Measurements from ENCODE around the gene KRT77. TPM values are rescaled to one million over a fixed set of nuclear protein-coding genes. Genes with fewer than 3 reads are reported as not detected.

The KRT77 gene
- total RNA-seq, 3 donors from 2014 or later = not detected

DNA sequence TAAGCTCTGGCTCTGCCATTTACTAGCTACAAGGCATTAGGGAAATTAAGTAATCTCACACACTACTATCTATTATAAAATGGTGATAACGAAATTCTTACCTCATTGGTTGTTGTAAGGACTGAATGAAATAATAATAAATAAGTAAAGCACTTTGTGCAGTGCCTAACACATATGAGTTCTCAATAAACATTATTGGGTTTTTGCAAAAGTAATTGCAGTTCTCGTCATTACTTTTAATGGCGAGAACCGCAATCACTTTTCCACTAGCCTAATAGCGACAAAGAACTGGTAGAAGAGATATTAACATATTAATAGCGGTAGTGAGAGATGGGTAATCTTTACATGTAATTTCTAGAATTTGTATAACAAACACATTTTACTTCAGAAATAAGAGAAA lies 9.2 kb downstream of the KRT77 start:
- no peak for ATAC-seq
- Mint-ChIP-seq H3K27me3 (ENCODE audit: low read depth) (peaks cover 8% of the 10 kb centered on the region), H3K4me1 (ENCODE audit: low read depth) (peaks cover 36% of the 10 kb centered on the region), H3K36me3 (ENCODE audit: insufficient read depth) (no peaks in the 10 kb centered on the region), H3K4me3 (no peak overlapping the region), H3K9me3 (no peaks in the 10 kb centered on the region)
- DNase-seq = no peak

DNA sequence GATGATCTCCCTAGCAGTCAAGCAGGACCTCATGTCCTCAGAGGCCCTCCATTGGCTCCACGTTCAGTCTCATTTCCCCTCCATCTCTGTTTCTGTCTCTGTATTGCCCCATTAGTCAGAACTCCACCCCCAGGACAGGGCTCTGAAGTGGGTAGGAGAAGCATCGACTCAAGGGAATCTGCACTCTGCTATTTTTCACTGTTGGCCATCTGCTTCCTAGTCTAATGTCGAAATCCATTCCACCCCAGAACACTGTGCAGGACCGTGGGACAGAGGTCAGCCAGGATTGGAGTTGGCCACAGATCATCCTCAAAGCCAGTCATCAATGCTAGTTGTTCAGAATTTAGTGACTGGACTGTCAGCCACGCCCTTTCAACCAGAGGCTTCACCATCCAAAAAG lies 10.1 kb downstream of the KRT77 start:
- Mint-ChIP-seq H3K9me3 (no peaks in the 10 kb centered on the region), H3K4me1 (ENCODE audit: low read depth) (peaks cover 40% of the 10 kb centered on the region), H3K4me3 (no peak overlapping the region), H3K36me3 (ENCODE audit: insufficient read depth) (no peaks in the 10 kb centered on the region), H3K27me3 (ENCODE audit: low read depth) (peaks cover 6% of the 10 kb centered on the region)
- no peak for ATAC-seq
- DNase-seq = no peak

DNA sequence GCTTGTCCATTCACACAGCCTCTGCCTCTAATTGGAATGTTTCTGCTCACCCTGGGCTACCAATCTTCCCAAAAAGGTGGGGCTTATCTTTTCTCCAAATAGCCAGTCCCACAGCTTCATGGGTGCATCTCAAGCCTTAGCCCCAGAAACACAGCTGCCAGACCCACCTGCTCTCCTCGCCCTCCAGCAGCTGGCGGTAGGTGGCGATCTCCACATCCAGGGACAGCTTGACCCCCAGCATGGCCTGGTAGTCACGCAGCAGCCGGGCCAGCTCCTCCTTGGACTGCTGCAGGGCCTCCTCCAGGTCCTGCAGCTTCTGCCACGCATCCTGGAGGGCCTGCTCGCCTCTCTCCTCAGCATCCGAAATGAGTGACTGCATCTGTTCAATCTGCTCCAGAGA lies 11.1 kb downstream of the KRT77 start:
- DNase-seq (no peak), ATAC-seq (no peak)
- peaks cover 44% of the 10 kb centered on the region for H3K4me1 Mint-ChIP-seq (ENCODE audit: low read depth)
- H3K27me3 Mint-ChIP-seq (ENCODE audit: low read depth) = peaks cover 6% of the 10 kb centered on the region
- no peak overlapping the region for H3K4me3 Mint-ChIP-seq
- no peaks in the 10 kb centered on the region for H3K36me3 Mint-ChIP-seq (ENCODE audit: insufficient read depth)
- no peaks in the 10 kb centered on the region for H3K9me3 Mint-ChIP-seq

DNA sequence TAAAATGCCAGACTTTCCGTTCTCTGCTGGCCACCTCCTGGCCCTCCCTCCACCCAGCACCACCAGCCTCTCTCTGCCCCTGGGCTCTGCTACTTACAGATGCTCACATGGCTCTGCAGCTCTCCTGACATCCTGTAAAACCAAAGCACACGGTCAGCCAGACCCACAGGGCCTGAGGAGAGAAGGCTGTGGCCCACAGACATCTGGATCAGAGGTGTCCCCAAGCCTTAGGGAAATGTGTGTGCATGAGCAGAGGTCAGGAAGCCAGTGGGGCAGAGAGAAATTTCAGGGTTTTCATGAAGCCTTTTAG lies 11.5 kb downstream of the KRT77 start:
- Mint-ChIP-seq H3K36me3 (ENCODE audit: insufficient read depth) (no peaks in the 10 kb centered on the region), H3K9me3 (no peaks in the 10 kb centered on the region), H3K4me3 (peak overlapping the region; percentile 80), H3K27me3 (ENCODE audit: low read depth) (peaks cover 4% of the 10 kb centered on the region), H3K4me1 (ENCODE audit: low read depth) (peaks cover 45% of the 10 kb centered on the region)
- ATAC-seq (no peak), DNase-seq (no peak)

DNA sequence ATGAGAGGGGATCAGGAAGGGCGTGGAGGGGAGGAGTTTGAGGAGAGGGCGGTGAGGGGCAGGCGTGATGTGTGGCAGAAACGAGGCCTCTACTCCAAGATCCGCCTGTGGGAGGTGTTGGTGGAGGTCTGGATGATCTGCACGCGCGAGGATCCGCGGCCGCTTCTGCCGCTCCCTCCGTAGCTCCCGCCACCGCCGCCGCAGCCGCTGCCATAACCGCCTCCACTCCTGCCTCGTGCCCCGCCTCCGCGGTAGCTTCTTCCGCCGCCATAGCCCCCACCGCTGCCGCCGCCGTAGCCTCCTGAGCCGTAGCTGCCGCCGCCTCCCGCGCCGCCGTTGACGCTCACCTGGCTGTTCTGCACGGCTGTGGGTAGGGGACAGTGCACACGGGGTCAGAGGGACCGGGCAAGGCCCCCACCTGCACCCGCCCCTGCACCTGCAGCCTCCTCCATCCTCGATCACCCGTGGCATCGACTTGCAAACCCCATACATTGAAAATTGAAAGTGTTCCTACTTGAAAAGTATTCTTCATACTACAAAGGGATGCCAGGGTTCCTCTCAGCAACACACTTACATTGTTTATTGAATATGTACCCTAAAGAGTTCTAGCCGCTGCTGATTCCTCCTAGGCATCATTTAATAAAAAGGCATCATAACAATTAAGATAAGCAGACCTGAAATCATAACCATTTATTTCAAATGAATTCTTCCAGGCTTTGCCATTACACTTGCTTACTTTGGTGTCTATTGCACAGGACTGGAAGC lies 12.1 kb downstream of the KRT77 start:
- no peaks in the 10 kb centered on the region for H3K36me3 Mint-ChIP-seq (ENCODE audit: insufficient read depth)
- H3K4me1 Mint-ChIP-seq (ENCODE audit: low read depth) = peaks cover 45% of the 10 kb centered on the region
- peaks cover 4% of the 10 kb centered on the region for H3K27me3 Mint-ChIP-seq (ENCODE audit: low read depth)

DNA sequence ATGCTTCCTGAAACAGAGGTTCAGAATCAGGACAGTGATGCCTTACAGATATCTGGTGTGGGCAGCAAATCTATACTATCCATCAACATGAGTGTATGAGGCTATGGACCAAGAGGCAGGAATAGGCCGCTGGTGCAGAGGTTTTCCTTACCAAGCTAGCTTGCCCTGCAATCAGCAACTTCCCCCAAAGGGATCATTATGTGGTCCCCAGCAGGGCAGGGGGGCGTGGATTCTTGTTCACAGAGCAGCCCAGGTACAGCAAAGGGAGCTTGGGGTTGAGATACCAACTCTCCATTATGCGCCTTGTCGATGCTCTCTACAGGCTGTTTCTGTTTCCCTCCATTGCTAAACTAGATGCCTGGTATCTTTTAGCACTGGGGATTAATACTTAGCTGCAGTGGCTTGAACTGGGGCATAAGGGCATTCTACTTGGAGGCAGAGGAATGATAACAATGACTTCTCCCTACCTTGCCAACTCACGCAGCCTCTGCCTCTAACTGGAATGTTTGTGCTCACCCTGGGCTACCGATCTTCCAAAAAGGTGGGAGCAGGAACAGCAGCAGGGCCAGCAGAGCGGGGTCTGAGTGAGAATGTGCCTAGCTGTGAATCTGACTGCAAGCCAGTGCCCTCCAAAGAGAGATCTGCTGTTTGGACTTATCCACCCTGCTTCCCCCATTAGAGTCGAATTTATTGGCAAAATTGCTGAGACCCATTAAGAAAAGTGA lies 12.8 kb downstream of the KRT77 start:
- ATAC-seq = peak; percentile 9 to 41
- H3K4me3 Mint-ChIP-seq = peak overlapping the region; percentile 80
- no peak for DNase-seq
- peaks cover 45% of the 10 kb centered on the region for H3K4me1 Mint-ChIP-seq (ENCODE audit: low read depth)
- peaks cover 4% of the 10 kb centered on the region for H3K27me3 Mint-ChIP-seq (ENCODE audit: low read depth)
- no peaks in the 10 kb centered on the region for H3K9me3 Mint-ChIP-seq
- no peaks in the 10 kb centered on the region for H3K36me3 Mint-ChIP-seq (ENCODE audit: insufficient read depth)

More for the DNA sequence above, 12.1 kb downstream of the KRT77 start:
- peak; percentile 45 for DNase-seq
- H3K9me3 Mint-ChIP-seq = no peaks in the 10 kb centered on the region
- peak; percentile 78 to 82 for ATAC-seq
- peak overlapping the region; percentile 80 for H3K4me3 Mint-ChIP-seq

DNA sequence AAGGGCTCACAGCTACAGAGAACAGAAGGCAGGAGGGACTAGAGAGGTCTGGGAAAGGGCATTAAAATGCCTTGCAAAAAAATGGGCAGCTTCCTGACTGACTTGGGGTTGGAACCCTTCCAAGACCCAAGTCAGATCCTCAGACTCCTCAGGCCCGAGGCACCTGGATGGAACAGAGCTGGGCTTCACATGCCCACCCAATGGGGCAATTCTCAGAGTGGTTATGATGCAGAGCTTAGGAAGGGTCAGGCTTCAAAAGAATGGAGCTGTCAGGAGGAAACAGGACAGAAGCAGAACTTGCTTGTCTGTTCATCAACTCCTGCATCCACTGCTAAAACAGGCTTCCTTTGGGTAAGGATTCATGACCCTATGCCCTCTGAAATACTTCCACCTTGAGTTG lies 13.4 kb downstream of the KRT77 start:
- Mint-ChIP-seq H3K27me3 (ENCODE audit: low read depth) (peaks cover 4% of the 10 kb centered on the region), H3K4me1 (ENCODE audit: low read depth) (peaks cover 45% of the 10 kb centered on the region), H3K36me3 (ENCODE audit: insufficient read depth) (no peaks in the 10 kb centered on the region), H3K9me3 (no peaks in the 10 kb centered on the region), H3K4me3 (no peak overlapping the region)
- ATAC-seq = no peak
- DNase-seq = no peak

DNA sequence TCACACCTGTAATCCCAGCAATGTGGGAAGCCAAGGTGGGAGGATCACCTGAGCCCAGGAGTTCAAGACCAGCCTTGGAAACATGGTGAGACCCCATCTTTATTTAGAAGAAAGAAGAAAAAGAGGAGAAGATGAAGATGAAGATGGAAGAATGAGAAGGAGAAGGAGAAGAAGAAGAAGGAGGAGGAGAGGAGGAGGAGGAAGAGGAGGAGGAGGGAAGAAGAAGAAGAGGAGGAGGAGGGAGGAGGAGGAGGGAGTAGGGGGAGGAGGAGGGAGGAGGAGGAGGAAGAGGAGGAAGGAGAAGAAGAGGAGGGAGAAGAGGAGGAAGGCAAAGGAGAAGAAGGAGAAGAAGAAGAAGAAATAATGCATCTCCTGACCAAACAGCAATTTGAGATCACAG lies 14.1 kb downstream of the KRT77 start:
- no peak for DNase-seq
- Mint-ChIP-seq H3K9me3 (no peaks in the 10 kb centered on the region), H3K27me3 (ENCODE audit: low read depth) (peaks cover 4% of the 10 kb centered on the region), H3K36me3 (ENCODE audit: insufficient read depth) (no peaks in the 10 kb centered on the region), H3K4me3 (no peak overlapping the region), H3K4me1 (ENCODE audit: low read depth) (peaks cover 45% of the 10 kb centered on the region)
- no peak for ATAC-seq

DNA sequence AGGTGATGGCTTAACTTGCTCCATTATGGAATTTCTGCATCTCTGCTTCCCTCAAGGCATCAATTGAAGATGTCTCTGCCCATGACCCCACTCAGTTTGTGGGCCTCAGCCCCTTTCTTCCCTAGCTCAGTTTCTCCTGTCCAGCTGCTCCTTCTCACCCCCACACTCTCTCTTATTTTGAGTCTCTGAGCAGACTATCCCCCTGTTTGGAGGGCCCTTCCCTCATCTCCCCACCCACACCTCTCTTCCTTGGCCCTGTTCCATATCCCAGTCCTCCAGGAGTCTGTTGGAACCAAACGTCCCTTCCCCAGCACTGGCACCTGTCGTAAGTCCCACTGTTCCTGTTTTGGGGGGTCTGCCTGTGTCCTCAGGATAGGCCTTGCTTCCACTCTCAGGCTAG lies 14.8 kb downstream of the KRT77 start:
- peaks cover 4% of the 10 kb centered on the region for H3K27me3 Mint-ChIP-seq (ENCODE audit: low read depth)
- H3K9me3 Mint-ChIP-seq = no peaks in the 10 kb centered on the region
- DNase-seq = no peak
- peaks cover 49% of the 10 kb centered on the region for H3K4me1 Mint-ChIP-seq (ENCODE audit: low read depth)
- H3K36me3 Mint-ChIP-seq (ENCODE audit: insufficient read depth) = no peaks in the 10 kb centered on the region
- H3K4me3 Mint-ChIP-seq = no peak overlapping the region
- ATAC-seq = no peak

DNA sequence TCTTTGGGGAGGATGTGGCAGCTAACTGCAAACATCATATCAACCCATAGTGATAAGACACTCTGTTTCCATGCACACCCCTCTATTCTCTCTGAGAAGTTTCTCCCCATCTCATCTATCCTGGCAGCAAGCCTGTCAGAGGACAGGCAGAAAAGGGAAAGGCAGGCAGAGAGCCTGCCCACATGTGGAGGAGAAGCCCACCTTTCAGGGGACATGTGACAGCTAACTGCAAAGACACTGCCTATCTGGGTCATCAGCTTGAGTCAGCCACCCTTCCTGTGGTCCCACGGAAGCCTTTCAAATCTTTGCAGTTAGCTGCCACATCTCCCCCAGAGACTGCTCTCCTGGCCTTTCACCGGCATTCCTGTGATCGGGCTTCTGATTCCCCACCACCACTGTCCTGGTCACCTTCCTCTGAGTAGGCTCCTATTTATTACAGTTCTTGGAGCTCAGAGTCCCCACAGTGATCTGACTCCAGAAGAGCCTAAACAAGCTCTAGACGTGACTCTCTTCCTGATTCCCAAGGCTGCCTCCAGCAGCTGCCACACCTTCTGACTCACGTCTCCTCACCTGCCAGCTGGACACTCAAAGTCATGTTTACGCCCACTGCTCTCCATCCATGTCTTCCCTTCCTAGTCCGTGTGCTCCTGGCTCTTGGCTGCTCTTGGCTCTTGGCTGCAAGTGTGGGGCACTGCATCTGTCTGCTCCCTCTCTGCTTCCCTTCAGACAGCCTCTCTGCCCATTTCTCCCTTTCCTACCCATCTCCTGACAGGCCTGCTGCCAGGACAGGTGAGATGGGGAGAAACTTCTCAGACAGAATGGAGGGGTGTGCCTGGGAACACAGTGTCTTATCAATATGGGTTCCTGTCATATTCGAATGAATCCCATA lies 15.6 kb downstream of the KRT77 start:
- H3K4me1 Mint-ChIP-seq (ENCODE audit: low read depth) = peaks cover 44% of the 10 kb centered on the region
- ATAC-seq = no peak

DNA sequence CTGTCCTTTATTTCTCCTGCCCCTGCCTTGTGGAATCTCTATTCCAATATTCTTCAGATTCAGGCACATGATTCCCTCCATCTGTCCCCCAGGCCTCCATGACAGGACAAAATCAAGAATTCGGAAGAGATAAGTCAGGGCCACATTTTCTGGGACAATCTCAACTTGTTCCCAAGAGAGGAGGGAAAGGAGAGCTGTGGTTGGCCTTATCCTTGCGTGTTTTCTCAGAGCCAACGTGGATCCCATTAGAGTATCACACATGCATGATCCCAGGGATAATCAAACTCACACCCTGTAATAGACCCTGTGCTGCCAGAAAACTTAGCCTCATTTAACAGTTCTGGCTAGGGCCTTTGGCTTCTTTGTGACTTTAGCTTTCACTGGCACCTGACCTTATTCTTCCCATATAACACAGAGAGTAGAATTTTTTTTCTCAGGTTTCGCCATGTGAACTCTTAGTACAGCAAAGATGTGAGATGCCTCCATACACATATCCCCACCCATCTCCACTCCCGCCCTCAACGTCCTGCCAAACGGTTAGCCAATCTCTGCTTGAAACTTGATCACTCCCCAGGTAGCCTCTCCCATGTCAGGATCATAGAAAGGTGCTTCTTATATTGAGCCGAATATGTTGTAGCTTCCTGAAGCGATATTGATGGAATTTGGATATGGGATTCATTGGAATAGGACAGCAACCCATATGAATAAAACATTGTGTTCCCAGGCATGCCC lies 16.4 kb downstream of the KRT77 start:
- peaks cover 45% of the 10 kb centered on the region for H3K4me1 Mint-ChIP-seq (ENCODE audit: low read depth)
- no peaks in the 10 kb centered on the region for H3K36me3 Mint-ChIP-seq (ENCODE audit: insufficient read depth)
- ATAC-seq = no peak
- H3K9me3 Mint-ChIP-seq = no peaks in the 10 kb centered on the region
- no peak for DNase-seq
- no peak overlapping the region for H3K4me3 Mint-ChIP-seq
- H3K27me3 Mint-ChIP-seq (ENCODE audit: low read depth) = no peaks in the 10 kb centered on the region

More for the DNA sequence above, 15.6 kb downstream of the KRT77 start:
- Mint-ChIP-seq H3K4me3 (no peak overlapping the region), H3K36me3 (ENCODE audit: insufficient read depth) (no peaks in the 10 kb centered on the region), H3K27me3 (ENCODE audit: low read depth) (no peaks in the 10 kb centered on the region), H3K9me3 (no peaks in the 10 kb centered on the region)
- no peak for DNase-seq

DNA sequence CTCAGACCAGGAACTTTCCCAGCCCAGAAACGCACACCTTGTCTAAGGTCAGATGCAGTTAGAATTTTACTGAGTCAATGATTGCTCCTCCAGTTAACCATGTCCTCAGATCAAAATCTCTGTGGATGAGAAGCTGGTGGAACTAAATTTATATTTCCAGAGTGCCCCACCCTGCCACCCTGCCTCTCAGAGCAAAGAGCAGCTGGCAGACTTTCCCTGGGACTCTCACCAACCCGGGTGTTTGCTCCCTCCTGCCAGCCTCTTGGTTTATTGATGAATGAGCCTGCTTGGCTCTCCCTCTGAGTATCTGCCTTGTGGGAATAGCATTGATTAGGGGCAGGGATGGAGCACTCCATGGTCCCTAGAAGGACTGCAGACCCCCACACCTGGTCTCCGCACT lies 17.3 kb downstream of the KRT77 start:
- Mint-ChIP-seq H3K9me3 (no peaks in the 10 kb centered on the region), H3K27me3 (ENCODE audit: low read depth) (no peaks in the 10 kb centered on the region), H3K36me3 (ENCODE audit: insufficient read depth) (no peaks in the 10 kb centered on the region), H3K4me3 (no peak overlapping the region), H3K4me1 (ENCODE audit: low read depth) (peaks cover 45% of the 10 kb centered on the region)
- DNase-seq = no peak
- no peak for ATAC-seq

DNA sequence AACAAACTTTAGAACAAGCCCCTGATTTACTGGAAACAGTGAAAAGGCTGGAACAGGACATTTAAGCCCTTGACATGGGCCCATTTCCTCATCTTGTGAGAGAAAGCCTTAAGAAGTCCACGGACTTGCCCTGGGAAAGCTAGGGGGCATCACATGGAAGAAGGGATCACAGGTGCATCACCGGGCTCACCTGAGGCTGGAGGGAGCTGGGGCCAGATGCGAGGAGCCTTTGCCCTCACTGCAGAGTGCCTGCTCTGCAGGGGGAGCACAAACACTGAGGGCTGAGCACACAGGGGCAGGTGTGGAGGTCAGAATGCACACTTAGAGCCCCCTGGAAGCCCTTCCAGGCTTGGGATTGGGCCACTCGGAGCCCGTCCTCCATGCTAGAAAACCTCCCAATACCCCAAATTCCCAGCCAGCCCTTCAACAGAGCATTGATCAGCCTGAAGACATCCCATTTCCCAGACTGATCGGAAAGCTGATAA lies 17.9 kb downstream of the KRT77 start:
- Mint-ChIP-seq H3K9me3 (no peaks in the 10 kb centered on the region), H3K4me1 (ENCODE audit: low read depth) (peaks cover 46% of the 10 kb centered on the region), H3K36me3 (ENCODE audit: insufficient read depth) (no peaks in the 10 kb centered on the region), H3K27me3 (ENCODE audit: low read depth) (no peaks in the 10 kb centered on the region), H3K4me3 (no peak overlapping the region)
- DNase-seq = no peak
- no peak for ATAC-seq

DNA sequence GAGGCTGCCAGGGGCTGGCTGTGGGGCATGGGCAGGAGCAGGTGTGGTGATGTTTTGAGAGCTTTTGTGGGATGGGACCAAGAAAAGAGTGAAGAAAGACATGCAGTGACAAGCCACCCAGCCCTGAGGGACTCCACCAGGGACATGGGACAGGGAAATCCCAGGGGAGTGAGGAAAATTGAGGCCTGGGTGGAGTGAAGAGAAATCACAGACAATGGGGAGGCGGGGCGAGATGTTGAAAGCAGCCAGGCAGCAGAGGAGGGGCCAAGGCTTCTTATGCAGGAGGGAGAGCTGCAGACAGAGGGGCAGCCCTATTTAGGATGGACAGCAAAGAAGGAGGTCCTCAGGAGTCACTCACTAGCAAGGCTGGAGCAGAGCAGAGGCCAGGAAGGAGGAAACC lies 18.9 kb downstream of the KRT77 start:
- DNase-seq (no peak), ATAC-seq (no peak)
- Mint-ChIP-seq H3K36me3 (ENCODE audit: insufficient read depth) (no peaks in the 10 kb centered on the region), H3K27me3 (ENCODE audit: low read depth) (no peaks in the 10 kb centered on the region), H3K9me3 (no peaks in the 10 kb centered on the region), H3K4me3 (no peak overlapping the region), H3K4me1 (ENCODE audit: low read depth) (peaks cover 43% of the 10 kb centered on the region)
